Small intestine (tissue), 7 donors: Measurements from ENCODE around the gene HOXA5. TPM values are rescaled to one million over a fixed set of nuclear protein-coding genes. Genes with fewer than 3 reads are reported as not detected.

Source experiments
- DNase-seq, 2 donors: peaks; one replicate each; pipeline versions ENCODE4 v3.0.0 to v3.0.0-alpha.2; 2013
- FAIRE-seq: peaks from 2 replicates; lab custom pipeline; 2012; peaks lifted over from hg19 to GRCh38; lab: Jason Lieb, UNC
- H3K27ac ChIP-seq, 3 donors: one replicate each; pipeline ENCODE4 v1.5.1; 2013; ENCODE audit warnings: low read length in 2 of 3, mild to moderate bottlenecking in 2 of 3, control low read depth in 1 of 3, inconsistent platforms in 1 of 3, low read depth in 1 of 3, moderate library complexity in 1 of 3
- H3K27me3 ChIP-seq, 3 donors: one replicate each; pipeline ENCODE4 v1.6.1; 2013; ENCODE audit warnings: low read length in 3 of 3, inconsistent platforms in 1 of 3; ENCODE audit not compliant: control insufficient read depth in 3 of 3, insufficient read depth in 3 of 3
- H3K36me3 ChIP-seq, 3 donors: one replicate each; pipeline ENCODE4 v1.6.1; 2013; ENCODE audit warnings: low read length in 3 of 3, inconsistent platforms in 1 of 3, low read depth in 1 of 3, mild to moderate bottlenecking in 1 of 3, moderate library complexity in 1 of 3; ENCODE audit not compliant: control insufficient read depth in 3 of 3, insufficient read depth in 2 of 3
- H3K4me1 ChIP-seq, 3 donors: one replicate each; pipeline ENCODE4 v1.6.1; 2013; ENCODE audit warnings: low read length in 2 of 3, inconsistent platforms in 1 of 3, low read depth in 1 of 3, mild to moderate bottlenecking in 1 of 3, moderate library complexity in 1 of 3; ENCODE audit not compliant: control insufficient read depth in 3 of 3, insufficient read depth in 2 of 3
- H3K4me3 ChIP-seq, 3 donors: one replicate each; pipeline ENCODE4 v1.5.1; 2013; ENCODE audit warnings: low read length in 3 of 3, control low read depth in 1 of 3, inconsistent platforms in 1 of 3, low read depth in 1 of 3, mild to moderate bottlenecking in 1 of 3, moderate library complexity in 1 of 3
- H3K9me3 ChIP-seq, 2 donors: one replicate each; pipeline ENCODE4 v1.6.1; 2013; ENCODE audit warnings: low read depth in 1 of 2, low read length in 1 of 2; ENCODE audit not compliant: control insufficient read depth in 2 of 2, insufficient read depth in 1 of 2
- WGBS, 3 donors: extraction: QIAGEN DNeasy Blood & Tissue Kit; methylation state at CpG; one replicate each; pipeline ENCODE4 v1.1.7; 2013; 5-methylcytosine and 5-hydroxymethylcytosine counted together
- polyA plus RNA-seq, 4 donors: library from polyadenylated mRNA; stranded (reverse) in 3 of 4; unstranded in 1 of 4; fragments of 200-250 nt in 3 of 4; fragments of 120-200 nt in 1 of 4; gene quantifications; one replicate each; pipeline versions ENCODE4 v1.2.1 to v1.2.3, GENCODE V29; 2013
- donor health status: healthy with polysubstance abuse.
- donor health status: control.
- donor health status: control.
- donor health status: Bipolar disorder and iron deficiency.
- donor health status: healthy.

The HOXA5 gene
- polyA plus RNA-seq, 4 donors = 0.45 to 44.0 (median 5.1) TPM

- Histone ChIP-seq H3K4me1 (peaks cover 0 to 6% (median 0%) of the 10 kb centered on the region in 3 donors), H3K4me3 (peak overlapping the region; percentile 24 to 73 (median 47)), H3K36me3 (peaks cover 0 to 5% (median 0%) of the 10 kb centered on the region in 3 donors), H3K27me3 (peaks cover 20 to 93% (median 78%) of the 10 kb centered on the region in 3 donors), H3K9me3 (peaks cover 0 to 8% of the 10 kb centered on the region in 2 donors), H3K27ac (no peak overlapping the region)
- DNase-seq (peak in 1 of 2 donors; percentile 69), FAIRE-seq (no peak)
- 1 to 2% (median 1%) methylated on average over 38 to 59 of the region's 59 CpGs for WGBS, 3 donors
Observed at GRCh38 chr7:27173511-27173955, 30.1 kb upstream of the HOXA5 start.

GRCh38 chr7:27172823-27173510, 29.5 kb upstream of the HOXA5 start:
- H3K4me3 ChIP-seq = peak overlapping the region; percentile 47 to 73 (median 47)
- peaks cover 20 to 93% (median 81%) of the 10 kb centered on the region in 3 donors for H3K27me3 ChIP-seq
- no peak for DNase-seq
- no peak for FAIRE-seq
- peaks cover 0 to 10% of the 10 kb centered on the region in 2 donors for H3K9me3 ChIP-seq
- H3K36me3 ChIP-seq = peaks cover 0 to 7% (median 0%) of the 10 kb centered on the region in 3 donors
- peaks cover 0 to 6% (median 0%) of the 10 kb centered on the region in 3 donors for H3K4me1 ChIP-seq
- H3K27ac ChIP-seq = peak overlapping the region in 1 of 3 donors; percentile 20
- 2% methylated on average over 50 to 58 of the region's 58 CpGs for WGBS, 3 donors

- peak overlapping the region in 1 of 3 donors; percentile 15 for H3K27ac ChIP-seq
- no peak for DNase-seq
- peaks cover 0 to 10% of the 10 kb centered on the region in 2 donors for H3K9me3 ChIP-seq
- 7 to 9% (median 8%) methylated on average over 10 of the region's 10 CpGs for WGBS, 3 donors
- peak overlapping the region in 2 of 3 donors; percentile 47 to 73 for H3K4me3 ChIP-seq
- no peak for FAIRE-seq
- peaks cover 0 to 7% (median 0%) of the 10 kb centered on the region in 3 donors for H3K36me3 ChIP-seq
- peaks cover 0 to 6% (median 0%) of the 10 kb centered on the region in 3 donors for H3K4me1 ChIP-seq
- H3K27me3 ChIP-seq = peaks cover 20 to 93% (median 78%) of the 10 kb centered on the region in 3 donors
Observed at GRCh38 chr7:27172315-27172774, 28.9 kb upstream of the HOXA5 start.

GRCh38 chr7:27171637-27172314, 28.3 kb upstream of the HOXA5 start:
- DNase-seq (no peak), FAIRE-seq (no peak)
- WGBS, 3 donors = 4 to 8% (median 6%) methylated on average over 30 of the region's 30 CpGs
- Histone ChIP-seq H3K4me1 (peaks cover 0 to 6% (median 0%) of the 10 kb centered on the region in 3 donors), H3K27ac (peak overlapping the region in 1 of 3 donors; percentile 42), H3K27me3 (peaks cover 20 to 93% (median 78%) of the 10 kb centered on the region in 3 donors), H3K9me3 (peaks cover 0 to 14% of the 10 kb centered on the region in 2 donors), H3K4me3 (peak overlapping the region in 2 of 3 donors; percentile 9 to 47), H3K36me3 (peaks cover 0 to 7% (median 0%) of the 10 kb centered on the region in 3 donors)

- Histone ChIP-seq H3K9me3 (peaks cover 0 to 16% of the 10 kb centered on the region in 2 donors), H3K27ac (peak overlapping the region in 1 of 3 donors; percentile 42), H3K27me3 (peaks cover 20 to 93% (median 82%) of the 10 kb centered on the region in 3 donors), H3K4me1 (peaks cover 0 to 6% (median 0%) of the 10 kb centered on the region in 3 donors), H3K4me3 (peak overlapping the region in 2 of 3 donors; percentile 9 to 47), H3K36me3 (peaks cover 0 to 7% (median 0%) of the 10 kb centered on the region in 3 donors)
- WGBS, 3 donors = 6 to 12% (median 11%) methylated on average over 8 of the region's 8 CpGs
- no peak for FAIRE-seq
- no peak for DNase-seq
Observed at GRCh38 chr7:27171325-27171636, 27.8 kb upstream of the HOXA5 start.

GRCh38 chr7:27170426-27171324, 27.2 kb upstream of the HOXA5 start:
- WGBS, 3 donors = 14 to 24% (median 20%) methylated on average over 11 of the region's 11 CpGs
- FAIRE-seq (no peak), DNase-seq (no peak)
- H3K9me3 ChIP-seq = peaks cover 0 to 19% of the 10 kb centered on the region in 2 donors
- H3K27ac ChIP-seq = peak overlapping the region in 1 of 3 donors; percentile 55
- H3K4me1 ChIP-seq = peaks cover 0 to 6% (median 0%) of the 10 kb centered on the region in 3 donors
- peaks cover 20 to 93% (median 84%) of the 10 kb centered on the region in 3 donors for H3K27me3 ChIP-seq
- H3K36me3 ChIP-seq = peaks cover 0 to 7% (median 0%) of the 10 kb centered on the region in 3 donors
- peak overlapping the region in 2 of 3 donors; percentile 47 to 51 for H3K4me3 ChIP-seq

GRCh38 chr7:27169658-27170425, 26.4 kb upstream of the HOXA5 start:
- FAIRE-seq (no peak), DNase-seq (no peak)
- peaks cover 17 to 93% (median 84%) of the 10 kb centered on the region in 3 donors for H3K27me3 ChIP-seq
- H3K9me3 ChIP-seq = peaks cover 0 to 19% of the 10 kb centered on the region in 2 donors
- WGBS, 3 donors = 3% methylated on average over 31 to 46 of the region's 46 CpGs
- peak overlapping the region in 1 of 3 donors; percentile 55 for H3K27ac ChIP-seq
- H3K4me3 ChIP-seq = peak overlapping the region in 2 of 3 donors; percentile 42 to 51
- H3K4me1 ChIP-seq = peaks cover 0 to 6% (median 0%) of the 10 kb centered on the region in 3 donors
- peaks cover 0 to 7% (median 0%) of the 10 kb centered on the region in 3 donors for H3K36me3 ChIP-seq
